ENCODE measurements around the gene ROR1. TPM values are rescaled to one million over a fixed set of nuclear protein-coding genes. Genes with fewer than 3 reads are reported as not detected.

ROR1 gene
- total and polyA plus RNA-seq, 2 donors (not counting 3 experiments of a cell fraction or from before 2014, with no cell fraction given) = 2.6 to 3.5 TPM

- Histone ChIP-seq H3K27ac (ENCODE audit: insufficient read depth, low read depth, low read length) (no peak overlapping the region), H3K36me3 (ENCODE audit: control insufficient read depth in 2 of 2, extremely low read depth in 1 of 2, insufficient read depth in 2 of 2, low read length in 2 of 2) (no peaks in the 10 kb centered on the region), H3K79me2 (ENCODE audit: control insufficient read depth, insufficient read depth, low read length) (no peaks in the 10 kb centered on the region), H3K9me3 (replicated peaks; ENCODE audit: control insufficient read depth, insufficient read depth, low read length) (no peaks in the 10 kb centered on the region), H2AFZ (ENCODE audit: low read depth, low read length) (no peak overlapping the region), H4K20me1 (replicated peaks; ENCODE audit: control insufficient read depth, extremely low read depth, insufficient read depth, low read length) (no peaks in the 10 kb centered on the region), H3K27me3 (ENCODE audit: control insufficient read depth in 2 of 2, insufficient read depth in 2 of 2, low read length in 2 of 2) (peaks cover 0 to 1% of the 10 kb centered on the region in 2 experiments), H3K9ac (replicated peaks; ENCODE audit: extremely low read depth, insufficient read depth, low read length) (no peak overlapping the region), H3K9me1 (replicated peaks; ENCODE audit: control insufficient read depth, extremely low read depth, insufficient read depth, low read length) (no peaks in the 10 kb centered on the region), H3K4me2 (ENCODE audit: insufficient read depth, low read length) (no peak overlapping the region), H3K4me1 (ENCODE audit: control insufficient read depth, extremely low read depth, insufficient read depth, low read length) (no peaks in the 10 kb centered on the region), H3K4me3 (replicated peaks in 1 of 3; ENCODE audit: insufficient read depth in 1 of 3, low read depth in 1 of 3, low read length in 3 of 3) (no peak overlapping the region)
- intact Hi-C loops (cut with micrococcal nuclease) (no loop called here), dilution Hi-C loops (cut with MboI; ENCODE audit: extremely low pct_ligation_motif_present, low sequenced_read_pairs) (no loop called here)
- ChIA-PET CTCF (no interaction called here), POLR2A (no interaction called here)
- no peak for TF ChIP-seq GATA2 (IDR thresholded peaks at IDR 0.05; ENCODE audit: insufficient read depth, insufficient read length, low read depth, low read length)
- TF ChIP-seq MAX (IDR thresholded peaks at IDR 0.05; ENCODE audit: insufficient read depth, insufficient read length) = no peak
- TF ChIP-seq POLR2AphosphoS5 (IDR thresholded peaks at IDR 0.05; ENCODE audit: insufficient read depth, low read depth, low read length) = no peak
- TF ChIP-seq MYC (IDR thresholded peaks at IDR 0.05; ENCODE audit: low read depth, low read length) = no peak
- no peak for TF ChIP-seq EZH2 (IDR thresholded peaks at IDR 0.05; ENCODE audit: borderline replicate concordance, low read depth, low read length, severe bottlenecking)
- TF ChIP-seq FOS (IDR thresholded peaks at IDR 0.05; ENCODE audit: borderline replicate concordance, insufficient read depth, low read length) = no peak
- TF ChIP-seq, protein P1, sequence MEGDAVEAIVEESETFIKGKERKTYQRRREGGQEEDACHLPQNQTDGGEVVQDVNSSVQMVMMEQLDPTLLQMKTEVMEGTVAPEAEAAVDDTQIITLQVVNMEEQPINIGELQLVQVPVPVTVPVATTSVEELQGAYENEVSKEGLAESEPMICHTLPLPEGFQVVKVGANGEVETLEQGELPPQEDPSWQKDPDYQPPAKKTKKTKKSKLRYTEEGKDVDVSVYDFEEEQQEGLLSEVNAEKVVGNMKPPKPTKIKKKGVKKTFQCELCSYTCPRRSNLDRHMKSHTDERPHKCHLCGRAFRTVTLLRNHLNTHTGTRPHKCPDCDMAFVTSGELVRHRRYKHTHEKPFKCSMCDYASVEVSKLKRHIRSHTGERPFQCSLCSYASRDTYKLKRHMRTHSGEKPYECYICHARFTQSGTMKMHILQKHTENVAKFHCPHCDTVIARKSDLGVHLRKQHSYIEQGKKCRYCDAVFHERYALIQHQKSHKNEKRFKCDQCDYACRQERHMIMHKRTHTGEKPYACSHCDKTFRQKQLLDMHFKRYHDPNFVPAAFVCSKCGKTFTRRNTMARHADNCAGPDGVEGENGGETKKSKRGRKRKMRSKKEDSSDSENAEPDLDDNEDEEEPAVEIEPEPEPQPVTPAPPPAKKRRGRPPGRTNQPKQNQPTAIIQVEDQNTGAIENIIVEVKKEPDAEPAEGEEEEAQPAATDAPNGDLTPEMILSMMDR (IDR thresholded peaks at IDR 0.05; ENCODE audit: extremely low read depth in 1 of 2, insufficient read depth in 1 of 2, low read depth in 1 of 2, low read length in 2 of 2) = no peak
- DNase-seq (ENCODE audit: low read depth, low spot score) = no peak
- FAIRE-seq = no peak
- BruUV-seq (replicated peaks) = no TSS peak
Observed at GRCh38 chr1:63958556-63958955, 184.7 kb downstream of the ROR1 start.

All from endothelial cell of umbilical vein (primary cell).